Measurements from ENCODE around the gene HECW1.

DNA sequence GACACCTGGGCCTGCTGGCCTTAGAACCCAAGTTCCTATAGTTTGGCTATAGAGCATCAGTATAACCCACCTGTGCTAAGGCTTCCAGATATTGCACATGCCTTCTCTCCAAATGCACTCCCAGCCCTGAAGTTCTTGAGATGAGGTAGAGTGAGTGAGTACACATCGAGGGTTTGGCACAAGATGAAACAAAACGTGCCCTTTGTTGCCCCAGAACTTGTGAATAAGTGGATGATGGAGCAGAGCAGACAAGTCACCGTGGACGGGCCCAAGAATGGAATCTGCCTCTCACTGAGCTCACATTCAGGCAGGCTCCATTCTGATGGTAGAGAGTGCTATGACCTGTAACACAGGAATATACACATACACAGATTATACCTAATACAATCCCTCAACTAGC lies 397.5 kb downstream of the HECW1 start:
- TF ChIP-seq RXRA (IDR thresholded peaks at IDR 0.05) = no peak
- no peak for TF ChIP-seq YY1 (IDR thresholded peaks at IDR 0.05)
- TF ChIP-seq, protein P1, sequence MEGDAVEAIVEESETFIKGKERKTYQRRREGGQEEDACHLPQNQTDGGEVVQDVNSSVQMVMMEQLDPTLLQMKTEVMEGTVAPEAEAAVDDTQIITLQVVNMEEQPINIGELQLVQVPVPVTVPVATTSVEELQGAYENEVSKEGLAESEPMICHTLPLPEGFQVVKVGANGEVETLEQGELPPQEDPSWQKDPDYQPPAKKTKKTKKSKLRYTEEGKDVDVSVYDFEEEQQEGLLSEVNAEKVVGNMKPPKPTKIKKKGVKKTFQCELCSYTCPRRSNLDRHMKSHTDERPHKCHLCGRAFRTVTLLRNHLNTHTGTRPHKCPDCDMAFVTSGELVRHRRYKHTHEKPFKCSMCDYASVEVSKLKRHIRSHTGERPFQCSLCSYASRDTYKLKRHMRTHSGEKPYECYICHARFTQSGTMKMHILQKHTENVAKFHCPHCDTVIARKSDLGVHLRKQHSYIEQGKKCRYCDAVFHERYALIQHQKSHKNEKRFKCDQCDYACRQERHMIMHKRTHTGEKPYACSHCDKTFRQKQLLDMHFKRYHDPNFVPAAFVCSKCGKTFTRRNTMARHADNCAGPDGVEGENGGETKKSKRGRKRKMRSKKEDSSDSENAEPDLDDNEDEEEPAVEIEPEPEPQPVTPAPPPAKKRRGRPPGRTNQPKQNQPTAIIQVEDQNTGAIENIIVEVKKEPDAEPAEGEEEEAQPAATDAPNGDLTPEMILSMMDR (IDR thresholded peaks at IDR 0.05; ENCODE audit: low read depth, low read length, missing input control) = no peak
- TF ChIP-seq, protein P2, sequence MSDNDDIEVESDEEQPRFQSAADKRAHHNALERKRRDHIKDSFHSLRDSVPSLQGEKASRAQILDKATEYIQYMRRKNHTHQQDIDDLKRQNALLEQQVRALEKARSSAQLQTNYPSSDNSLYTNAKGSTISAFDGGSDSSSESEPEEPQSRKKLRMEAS (IDR thresholded peaks at IDR 0.05) = no peak
- no peak for TF ChIP-seq JUND (IDR thresholded peaks at IDR 0.05)
- no peak for TF ChIP-seq NR2F2 (IDR thresholded peaks at IDR 0.05)
- TF ChIP-seq, protein P3, sequence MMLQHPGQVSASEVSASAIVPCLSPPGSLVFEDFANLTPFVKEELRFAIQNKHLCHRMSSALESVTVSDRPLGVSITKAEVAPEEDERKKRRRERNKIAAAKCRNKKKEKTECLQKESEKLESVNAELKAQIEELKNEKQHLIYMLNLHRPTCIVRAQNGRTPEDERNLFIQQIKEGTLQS (IDR thresholded peaks at IDR 0.05) = no peak
